ENCODE measurements around the gene TGIF2.

DNA sequence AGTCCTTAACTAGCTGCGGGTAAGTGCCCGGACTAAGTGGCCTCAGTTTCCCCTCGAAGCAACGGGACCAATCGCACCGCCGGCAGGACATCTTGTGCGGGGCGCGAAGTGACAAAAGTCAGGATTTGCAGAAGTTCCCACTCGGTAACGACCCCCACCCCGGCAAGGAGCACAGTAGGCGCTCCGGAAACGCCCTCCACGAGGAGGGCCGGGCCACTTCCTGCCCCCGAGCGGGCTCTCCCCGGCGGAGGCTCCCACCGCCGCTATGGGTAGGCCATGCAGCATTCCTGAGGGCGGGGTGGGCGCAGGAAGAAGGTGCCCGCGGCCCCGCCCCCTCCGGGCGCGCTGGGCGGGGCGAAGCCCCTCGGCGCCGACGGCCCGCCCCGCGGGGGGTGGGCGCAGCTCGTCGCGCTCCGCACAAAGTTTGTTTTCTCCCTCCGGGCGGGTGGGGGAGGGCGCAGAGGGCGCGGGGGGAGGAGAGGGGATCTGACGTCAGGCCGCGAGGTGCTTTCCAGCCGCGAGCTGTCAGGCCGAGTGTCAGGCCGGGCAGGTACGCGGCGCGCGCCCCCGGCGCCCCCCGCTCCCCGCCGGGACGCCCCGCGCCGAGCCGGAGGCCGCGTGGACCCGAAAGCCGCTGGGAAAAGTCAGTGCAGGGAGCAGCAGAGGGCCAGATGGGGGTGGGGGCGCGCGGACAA is at the start of gene TGIF2:
- TF ChIP-seq, protein P1, sequence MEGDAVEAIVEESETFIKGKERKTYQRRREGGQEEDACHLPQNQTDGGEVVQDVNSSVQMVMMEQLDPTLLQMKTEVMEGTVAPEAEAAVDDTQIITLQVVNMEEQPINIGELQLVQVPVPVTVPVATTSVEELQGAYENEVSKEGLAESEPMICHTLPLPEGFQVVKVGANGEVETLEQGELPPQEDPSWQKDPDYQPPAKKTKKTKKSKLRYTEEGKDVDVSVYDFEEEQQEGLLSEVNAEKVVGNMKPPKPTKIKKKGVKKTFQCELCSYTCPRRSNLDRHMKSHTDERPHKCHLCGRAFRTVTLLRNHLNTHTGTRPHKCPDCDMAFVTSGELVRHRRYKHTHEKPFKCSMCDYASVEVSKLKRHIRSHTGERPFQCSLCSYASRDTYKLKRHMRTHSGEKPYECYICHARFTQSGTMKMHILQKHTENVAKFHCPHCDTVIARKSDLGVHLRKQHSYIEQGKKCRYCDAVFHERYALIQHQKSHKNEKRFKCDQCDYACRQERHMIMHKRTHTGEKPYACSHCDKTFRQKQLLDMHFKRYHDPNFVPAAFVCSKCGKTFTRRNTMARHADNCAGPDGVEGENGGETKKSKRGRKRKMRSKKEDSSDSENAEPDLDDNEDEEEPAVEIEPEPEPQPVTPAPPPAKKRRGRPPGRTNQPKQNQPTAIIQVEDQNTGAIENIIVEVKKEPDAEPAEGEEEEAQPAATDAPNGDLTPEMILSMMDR (IDR thresholded peaks at IDR 0.05; ENCODE audit: extremely low read depth in 1 of 2, insufficient read depth in 1 of 2, low read depth in 1 of 2, low read length in 2 of 2): no peak
- TF ChIP-seq EZH2 (IDR thresholded peaks at IDR 0.05; ENCODE audit: borderline replicate concordance, low read depth, low read length, severe bottlenecking): no peak
